GM20000 (cell line): ENCODE data around the gene TBCB.
"Not testable (repeated sequence)": the region's sequence is repeated elsewhere in the genome, so short reads cannot be mapped to it uniquely, and the experiment has no call there.

ENCODE experiments used
- DNase-seq: peaks from one replicate; pipeline ENCODE4 v3.0.0; 2012; ENCODE audit warnings: low spot score
- TF ChIP-seq, protein P1 (sequence below): IDR thresholded peaks from 2 replicates; pipeline ENCODE4 v1.5.1; 2012; ENCODE audit warnings: mild to moderate bottlenecking, control low read depth; ENCODE audit errors: extremely low read depth, missing control alignments

TBCB gene

DNA sequence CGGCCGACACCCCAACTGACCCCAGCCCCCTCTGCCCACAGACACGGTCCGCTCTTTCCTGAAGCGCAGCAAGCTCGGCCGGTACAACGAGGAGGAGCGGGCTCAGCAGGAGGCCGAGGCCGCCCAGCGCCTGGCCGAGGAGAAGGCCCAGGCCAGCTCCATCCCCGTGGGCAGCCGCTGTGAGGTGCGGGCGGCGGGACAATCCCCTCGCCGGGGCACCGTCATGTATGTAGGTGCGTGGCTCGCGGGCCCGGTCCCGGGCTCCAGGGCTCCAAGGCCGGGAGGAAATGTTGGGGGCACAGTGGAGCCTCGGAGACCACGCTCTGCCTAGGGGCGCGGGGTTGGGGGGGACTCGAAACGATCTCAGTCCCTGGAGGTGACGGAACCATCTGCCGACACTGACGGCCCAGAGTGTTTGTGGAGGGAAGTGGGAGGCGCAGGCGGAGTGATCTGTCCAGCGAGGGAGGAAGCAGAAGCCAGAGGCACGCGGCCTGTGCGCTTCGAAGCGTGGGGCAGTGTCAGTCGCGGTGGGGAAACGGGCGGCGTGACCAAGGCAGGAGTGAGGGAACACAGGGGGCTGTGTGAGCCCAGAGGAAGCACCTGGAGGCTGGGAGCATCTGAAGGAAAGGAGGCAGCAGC lies 6.3 kb downstream of the TBCB start:
- no peak for DNase-seq
- TF ChIP-seq, protein P1, sequence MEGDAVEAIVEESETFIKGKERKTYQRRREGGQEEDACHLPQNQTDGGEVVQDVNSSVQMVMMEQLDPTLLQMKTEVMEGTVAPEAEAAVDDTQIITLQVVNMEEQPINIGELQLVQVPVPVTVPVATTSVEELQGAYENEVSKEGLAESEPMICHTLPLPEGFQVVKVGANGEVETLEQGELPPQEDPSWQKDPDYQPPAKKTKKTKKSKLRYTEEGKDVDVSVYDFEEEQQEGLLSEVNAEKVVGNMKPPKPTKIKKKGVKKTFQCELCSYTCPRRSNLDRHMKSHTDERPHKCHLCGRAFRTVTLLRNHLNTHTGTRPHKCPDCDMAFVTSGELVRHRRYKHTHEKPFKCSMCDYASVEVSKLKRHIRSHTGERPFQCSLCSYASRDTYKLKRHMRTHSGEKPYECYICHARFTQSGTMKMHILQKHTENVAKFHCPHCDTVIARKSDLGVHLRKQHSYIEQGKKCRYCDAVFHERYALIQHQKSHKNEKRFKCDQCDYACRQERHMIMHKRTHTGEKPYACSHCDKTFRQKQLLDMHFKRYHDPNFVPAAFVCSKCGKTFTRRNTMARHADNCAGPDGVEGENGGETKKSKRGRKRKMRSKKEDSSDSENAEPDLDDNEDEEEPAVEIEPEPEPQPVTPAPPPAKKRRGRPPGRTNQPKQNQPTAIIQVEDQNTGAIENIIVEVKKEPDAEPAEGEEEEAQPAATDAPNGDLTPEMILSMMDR, result no peak

DNA sequence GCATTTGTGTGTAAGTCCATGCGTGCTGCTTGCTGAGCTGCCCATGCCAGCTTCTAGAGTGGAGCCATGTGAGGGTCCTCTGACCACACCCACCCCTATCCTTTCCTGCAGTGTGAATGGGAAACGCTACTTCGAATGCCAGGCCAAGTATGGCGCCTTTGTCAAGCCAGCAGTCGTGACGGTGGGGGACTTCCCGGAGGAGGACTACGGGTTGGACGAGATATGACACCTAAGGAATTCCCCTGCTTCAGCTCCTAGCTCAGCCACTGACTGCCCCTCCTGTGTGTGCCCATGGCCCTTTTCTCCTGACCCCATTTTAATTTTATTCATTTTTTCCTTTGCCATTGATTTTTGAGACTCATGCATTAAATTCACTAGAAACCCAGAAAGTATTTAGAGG lies 10.3 kb downstream of the TBCB start:
- DNase-seq, result peak; percentile 57
- TF ChIP-seq, protein P1, result no peak

DNA sequence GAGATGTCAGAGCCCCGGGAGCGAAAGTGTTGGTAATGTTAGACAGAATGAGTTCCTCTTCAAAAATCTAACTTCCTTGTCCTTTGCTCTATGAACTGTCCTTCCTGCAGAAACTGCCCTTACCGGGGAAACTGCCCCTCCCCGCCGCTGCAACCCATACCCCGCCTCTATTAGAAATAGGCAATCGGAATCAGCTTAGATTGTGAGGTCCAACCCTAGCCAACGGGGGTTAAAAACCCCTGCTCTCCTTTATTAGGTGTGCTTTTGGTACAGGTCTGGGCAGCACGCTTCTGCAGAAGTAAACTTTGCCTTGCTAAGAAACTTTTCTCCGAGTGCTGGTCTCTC lies 13.1 kb downstream of the TBCB start:
- TF ChIP-seq, protein P1, result no peak
- no peak for DNase-seq

DNA sequence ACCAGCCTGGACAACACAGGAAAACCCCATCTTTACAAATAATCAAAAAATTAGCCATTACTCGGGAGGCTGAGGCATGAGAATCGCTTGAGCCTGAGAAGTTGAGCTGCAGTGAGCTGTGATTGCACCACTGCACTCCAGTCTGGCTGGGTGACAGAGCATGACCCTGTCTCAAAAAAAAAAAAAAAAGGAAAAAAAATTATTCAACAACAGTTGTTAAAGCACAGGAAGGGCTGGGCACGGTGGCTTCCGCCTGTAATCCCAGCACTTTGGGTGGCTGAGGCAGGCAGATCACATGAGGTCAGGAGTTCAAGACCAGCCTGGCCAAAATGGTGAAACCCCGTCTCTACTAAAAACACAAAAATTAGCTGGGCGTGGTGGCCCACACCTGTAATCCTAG lies 16.0 kb downstream of the TBCB start:
- not testable (repeated sequence) for DNase-seq

DNA sequence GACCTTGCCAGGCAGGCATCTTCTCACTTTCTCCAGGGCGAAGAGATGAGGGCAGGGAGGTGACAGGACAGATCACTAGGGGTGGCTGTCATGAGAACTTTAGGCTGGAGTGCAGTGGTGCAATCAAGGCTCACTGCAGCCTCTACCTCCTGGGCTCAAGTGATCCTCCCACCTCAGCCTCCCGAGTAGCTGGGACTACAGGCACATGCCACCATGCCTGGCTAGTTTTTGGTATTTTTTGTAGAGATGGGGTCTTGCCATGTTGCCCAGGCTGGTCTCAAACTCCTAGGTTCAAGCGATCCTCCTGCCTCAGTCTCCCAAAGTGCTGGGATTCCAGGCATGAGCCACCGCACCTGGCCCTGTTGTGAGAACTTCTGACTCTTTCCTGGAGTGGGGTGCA lies 19.6 kb downstream of the TBCB start:
- not testable (repeated sequence) for DNase-seq

DNA sequence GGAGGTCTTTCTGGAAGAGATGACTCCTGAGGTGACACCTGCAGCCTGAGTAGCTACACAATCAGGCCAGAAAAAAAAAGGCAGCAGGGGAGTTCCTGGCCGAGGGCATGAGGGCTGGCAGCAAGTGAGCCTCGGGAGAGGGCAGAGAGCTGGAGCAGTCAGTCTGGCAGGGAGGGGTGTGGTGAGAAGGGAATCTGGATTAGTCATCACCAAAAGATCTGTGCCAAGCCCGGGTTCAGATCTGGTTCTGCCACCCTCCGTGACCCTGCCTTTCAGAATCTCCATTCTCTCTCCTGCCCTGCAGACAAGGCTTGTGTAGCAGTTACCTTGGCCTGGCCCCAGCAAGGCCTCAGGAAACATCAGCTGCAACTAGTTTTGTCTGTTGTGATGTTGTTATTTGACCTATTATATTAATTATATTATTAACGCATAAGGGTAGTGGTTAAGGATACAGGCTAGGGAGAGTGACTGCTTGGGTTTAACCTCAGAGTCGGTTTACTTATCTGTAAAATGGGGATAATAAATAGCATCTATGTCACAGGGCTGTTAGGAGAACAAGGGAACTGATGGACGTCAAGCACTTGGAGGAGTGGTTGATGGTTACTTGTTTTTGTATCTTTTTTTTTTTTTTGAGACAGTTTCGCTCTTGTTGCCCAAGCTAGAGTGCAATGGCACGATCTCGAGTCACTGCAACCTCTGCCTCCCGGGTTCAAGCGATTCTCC lies 21.9 kb downstream of the TBCB start:
- no peak for DNase-seq
- TF ChIP-seq, protein P1, result no peak

DNA sequence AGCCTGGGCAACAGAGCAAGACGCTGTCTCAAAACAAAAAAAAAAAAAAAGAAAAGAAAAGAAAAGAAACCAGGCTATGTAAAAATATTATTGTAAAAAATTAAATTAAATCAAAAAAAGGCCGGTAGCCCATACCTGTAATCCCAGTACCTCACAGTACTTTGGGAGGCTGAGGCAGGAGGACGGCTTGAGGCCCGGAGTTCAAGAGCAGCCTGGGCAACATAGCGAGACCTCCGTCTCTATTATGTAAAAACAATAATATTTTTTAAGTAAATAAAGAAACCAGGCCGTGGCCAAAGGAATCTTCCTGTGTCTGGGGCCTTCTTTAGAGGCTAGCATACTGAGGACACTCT lies 23.8 kb downstream of the TBCB start:
- DNase-seq, result no peak

DNA sequence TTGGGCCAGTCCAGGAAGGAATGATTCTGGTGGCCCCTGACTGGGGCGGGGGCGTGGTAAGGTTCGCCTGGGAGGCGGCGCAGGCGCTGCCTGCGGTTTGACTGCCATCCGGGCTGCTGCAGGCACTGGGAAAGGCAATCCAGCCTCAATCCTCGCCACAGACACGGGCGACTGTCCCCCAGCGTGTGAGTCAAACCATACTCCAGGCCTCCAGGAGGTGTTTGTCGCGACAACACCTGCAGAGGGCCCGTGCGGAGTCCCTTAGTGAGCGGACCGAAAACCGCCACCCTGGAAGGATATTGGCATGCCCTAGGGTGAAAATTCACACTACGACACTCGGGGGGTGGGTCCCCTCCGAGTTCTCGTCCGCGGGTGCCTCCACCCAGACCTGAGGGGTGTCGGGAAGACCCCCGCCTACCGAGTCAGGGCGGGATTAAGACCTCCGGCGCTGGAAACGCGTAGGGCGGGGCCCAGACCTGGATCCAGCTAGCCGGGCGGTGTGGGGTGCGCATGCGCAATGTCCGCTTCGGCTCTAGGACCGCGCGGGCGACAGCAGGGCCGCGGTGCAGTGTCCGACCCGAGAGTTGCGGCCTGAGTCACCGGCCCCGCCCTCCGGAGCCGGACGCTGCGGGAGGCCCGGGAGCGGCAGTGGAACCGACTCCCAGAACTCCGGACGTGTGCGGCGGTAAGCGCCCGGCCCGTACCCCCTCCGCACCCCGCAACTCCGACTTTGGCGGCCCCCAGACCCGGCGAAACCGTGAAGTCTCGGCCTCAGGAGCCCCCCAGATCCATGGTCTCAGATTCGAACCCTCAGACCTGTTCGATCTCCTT lies 24.4 kb downstream of the TBCB start, which contains the start of gene CAPNS1:
Gene CAPNS1, plus strand, starts transcription at position 594 of the 831 bp plus-strand sequence. CDS start 946 bp downstream, outside the sequence.
- TF ChIP-seq, protein P1, result no peak
- peak; percentile 98 for DNase-seq

More for the DNA sequence above, 23.8 kb downstream of the TBCB start:
- TF ChIP-seq, protein P1, result no peak
